ENCODE results near the gene LEP. TPM values are rescaled to one million over a fixed set of nuclear protein-coding genes. Genes with fewer than 3 reads are reported as not detected.

The LEP gene
- total and polyA plus RNA-seq, 2 of the 8 experiments (the other 6 are each of a cell fraction or from before 2014, with no cell fraction given) = not detected

GRCh38 chr7:128210036-128210347 is 31.1 kb upstream of the LEP start:
- Histone ChIP-seq H3K9ac (replicated peaks in 1 of 4; ENCODE audit: extremely low read depth in 1 of 4, low read depth in 3 of 4, low read length in 3 of 4) (no peak overlapping the region), H2AFZ (ENCODE audit: low read length) (no peak overlapping the region), H3K4ac (replicated peaks; ENCODE audit: insufficient read length, low read depth, low read length) (no peak overlapping the region), H3K79me2 (ENCODE audit: control insufficient read depth in 1 of 2, insufficient read depth in 2 of 2, low read length in 2 of 2) (no peaks in the 10 kb centered on the region), H2BK15ac (ENCODE audit: low read length) (no peak overlapping the region), H2BK120ac (replicated peaks; ENCODE audit: low read depth, low read length) (no peak overlapping the region), H4K91ac (replicated peaks; ENCODE audit: insufficient read length, low read length) (no peak overlapping the region), H3K4me3 (ENCODE audit: extremely low read depth in 1 of 4, insufficient read depth in 2 of 4, low read depth in 3 of 4, low read length in 4 of 4) (no peak overlapping the region), H3K18ac (ENCODE audit: extremely low read depth, low read length) (no peak overlapping the region), H3K79me1 (ENCODE audit: low read depth, low read length) (no peaks in the 10 kb centered on the region), H3K23ac (ENCODE audit: insufficient read length) (no peak overlapping the region), H4K5ac (ENCODE audit: insufficient read length, low read depth, low read length) (no peak overlapping the region), H2BK5ac (ENCODE audit: low read depth, low read length) (no peak overlapping the region), H4K8ac (ENCODE audit: extremely low read depth, insufficient read depth, low read length) (no peak overlapping the region), H3K27ac (ENCODE audit: low read depth, low read length) (no peak overlapping the region), H3K4me2 (ENCODE audit: insufficient read depth in 1 of 2, low read depth in 2 of 2, low read length in 2 of 2) (no peak overlapping the region), H4K20me1 (replicated peaks in 1 of 2; ENCODE audit: control insufficient read depth in 1 of 2, insufficient read depth in 2 of 2, low read length in 2 of 2) (peaks cover 0 to 1% of the 10 kb centered on the region in 2 experiments), H3K23me2 (ENCODE audit: low read depth, low read length) (no peaks in the 10 kb centered on the region), H2BK12ac (ENCODE audit: low read depth, low read length) (no peak overlapping the region), H3K27me3 (replicated peaks in 1 of 4; ENCODE audit: control insufficient read depth in 3 of 4, extremely low read depth in 1 of 4, insufficient read depth in 3 of 4, low read length in 3 of 4) (peaks cover 0 to 10% (median 5%) of the 10 kb centered on the region in 4 experiments; a peak in 2 of 7 replicates), H3K9me3 (ENCODE audit: insufficient read depth in 2 of 2, low read depth in 1 of 2, low read length in 1 of 2) (no peaks in the 10 kb centered on the region), H2AK5ac (ENCODE audit: low read depth, low read length) (no peak overlapping the region), H2BK20ac (ENCODE audit: low read length) (no peak overlapping the region), H3K14ac (ENCODE audit: insufficient read length) (no peak overlapping the region), H3K36me3 (ENCODE audit: control insufficient read depth in 2 of 4, insufficient read depth in 4 of 4, low read length in 3 of 4) (no peaks in the 10 kb centered on the region), H3K56ac (replicated peaks; ENCODE audit: insufficient read length, low read depth, low read length) (no peak overlapping the region), H3K4me1 (replicated peaks in 1 of 4; ENCODE audit: control insufficient read depth in 3 of 4, insufficient read depth in 4 of 4, low read length in 3 of 4) (peaks cover 6 to 16% (median 7%) of the 10 kb centered on the region in 4 experiments; a peak in 6 of 7 replicates)
- ChIA-PET POLR2A (ENCODE audit: partially characterized antibody) (interaction anchor here (0.7 to 2.1 kb wide), 5 partner anchors 10 to 108 kb away, joined by 3 to 6 read pairs (median 4); no protein-coding TSS in a partner anchor), CTCF (ENCODE audit: partially characterized antibody) (interaction anchor here (0.7 to 18.6 kb wide), 61 partner anchors 10 to 506 kb away, joined by 3 to 347 read pairs (median 7); partner anchors contain the start of gene LRRC4)
- 31% methylated on average over 3 of the region's 3 CpGs; no CpG with 5 or more reads in 1 of the 2 experiments for WGBS, 2 experiments (ENCODE audit: extremely low coverage in 1 of 2, insufficient coverage in 1 of 2, insufficient read length in 1 of 2, insufficient replicate concordance in 2 of 2, low coverage in 1 of 2, low lambda C conversion rate in 2 of 2, missing lambda C conversion rate in 1 of 2)
- FAIRE-seq = no peak
- TF ChIP-seq E2F6 (IDR thresholded peaks at IDR 0.05) (no peak), USF2 (IDR thresholded peaks at IDR 0.05; ENCODE audit: low read length) (no peak), KDM1A (IDR thresholded peaks at IDR 0.05; ENCODE audit: borderline replicate concordance, low read length) (peak; percentile 35; the same call in 1 of the 2 replicates)
- DNase-seq (ENCODE audit: low read depth in 1 of 2, low spot score in 2 of 2) = no peak
